GM10847 (cell line): ENCODE results near the gene MIA2.

ENCODE experiments used
- POLR2A ChIP-seq: IDR thresholded peaks from 2 replicates; pipeline ENCODE4 v1.6.1; 2011; ENCODE audit not compliant: insufficient read length; ENCODE audit errors: extremely low read depth

Gene MIA2

GRCh38 chr14:39228044-39228443 is 5.7 kb upstream of the MIA2 start:
- TF ChIP-seq POLR2A = no peak

- TF ChIP-seq POLR2A = no peak
Observed at GRCh38 chr14:39228509-39229221, 5.0 kb upstream of the MIA2 start.

DNA sequence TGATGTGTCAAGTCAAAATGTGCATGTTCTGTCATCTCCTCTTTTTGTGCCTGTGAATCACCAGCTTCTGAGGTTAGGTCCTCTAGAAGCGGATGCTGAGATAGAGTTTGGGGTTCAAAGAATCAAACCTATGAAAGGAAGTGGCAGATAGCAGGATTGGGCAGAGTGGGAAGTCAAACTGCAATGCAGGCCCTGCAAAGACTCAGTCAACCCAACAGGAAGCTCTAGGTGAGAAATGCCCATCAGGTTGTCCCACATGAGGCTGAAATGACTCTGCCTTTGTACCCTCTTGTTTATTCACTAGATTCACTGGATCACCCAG is 4.5 kb upstream of the MIA2 start:
- no peak for TF ChIP-seq POLR2A

- no peak for TF ChIP-seq POLR2A
Observed at GRCh38 chr14:39229601-39230110, 4.1 kb upstream of the MIA2 start.

DNA sequence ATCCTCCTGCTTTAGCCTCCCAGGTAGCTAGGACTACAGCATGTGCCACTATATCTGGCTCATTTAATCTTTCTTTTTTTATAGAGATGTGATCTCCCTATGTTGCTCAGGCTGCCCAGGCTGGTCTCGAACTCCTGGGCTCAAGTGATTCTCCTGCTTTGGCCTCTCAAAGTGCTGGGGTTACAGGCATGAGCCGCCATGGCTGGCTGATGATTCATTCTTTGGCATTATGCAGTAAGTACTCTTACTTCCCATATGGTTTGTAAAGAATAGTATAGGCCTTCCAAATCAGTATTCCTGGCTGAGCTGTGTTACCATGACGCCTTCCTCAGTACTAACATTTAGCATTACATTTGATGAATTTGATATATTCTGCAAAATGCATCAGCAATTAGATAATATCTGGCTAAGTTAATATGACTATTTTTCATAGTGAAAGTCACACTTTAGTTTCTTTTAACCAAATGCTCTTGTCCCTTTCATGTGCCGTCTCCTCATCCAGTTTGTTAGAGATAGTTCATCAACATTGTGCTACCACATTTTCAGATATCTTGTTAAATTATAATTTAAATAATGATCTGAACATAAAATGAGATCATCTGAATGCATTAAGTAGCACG is 3.2 kb upstream of the MIA2 start:
- no peak for TF ChIP-seq POLR2A

DNA sequence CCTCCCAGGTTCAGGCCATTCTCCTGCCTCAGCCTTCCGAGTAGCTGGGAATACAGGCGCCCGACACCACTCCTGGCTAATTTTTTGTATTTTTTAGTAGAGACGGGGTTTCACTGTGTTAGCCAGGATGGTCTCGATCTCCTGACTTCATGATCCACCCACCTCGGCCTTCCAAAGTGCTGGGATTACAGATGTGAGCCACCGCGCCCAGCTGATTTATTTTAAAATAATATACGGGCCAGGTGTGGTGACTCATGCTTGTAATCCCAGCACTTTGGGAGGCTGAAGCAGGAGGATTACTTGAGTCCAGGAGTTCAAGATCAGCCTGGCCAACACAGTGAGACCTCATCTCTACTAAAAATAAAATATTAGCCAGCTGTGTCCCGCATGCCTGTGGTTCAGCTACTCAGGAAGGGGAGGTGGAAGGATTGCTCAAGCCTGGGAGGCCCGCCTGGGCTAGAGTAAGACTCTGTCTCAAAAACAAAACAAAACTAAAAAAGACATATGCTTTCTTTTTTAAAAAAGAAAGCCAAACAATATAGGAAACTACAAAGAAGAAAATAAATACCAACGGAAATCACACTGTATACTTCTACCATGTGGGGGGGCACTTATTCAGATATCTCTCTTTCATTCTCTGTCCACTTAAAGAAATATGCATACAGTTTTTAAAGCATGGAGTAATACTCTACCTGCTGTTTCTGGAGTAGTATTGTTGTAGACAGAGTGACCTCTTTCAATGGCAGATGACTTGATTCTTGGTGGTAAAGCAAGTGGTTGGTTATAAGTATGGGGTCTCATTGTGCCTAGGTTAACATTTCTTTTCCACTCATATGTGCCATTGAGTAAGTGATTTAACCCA is 930 bp upstream of the MIA2 start:
- no peak for TF ChIP-seq POLR2A

DNA sequence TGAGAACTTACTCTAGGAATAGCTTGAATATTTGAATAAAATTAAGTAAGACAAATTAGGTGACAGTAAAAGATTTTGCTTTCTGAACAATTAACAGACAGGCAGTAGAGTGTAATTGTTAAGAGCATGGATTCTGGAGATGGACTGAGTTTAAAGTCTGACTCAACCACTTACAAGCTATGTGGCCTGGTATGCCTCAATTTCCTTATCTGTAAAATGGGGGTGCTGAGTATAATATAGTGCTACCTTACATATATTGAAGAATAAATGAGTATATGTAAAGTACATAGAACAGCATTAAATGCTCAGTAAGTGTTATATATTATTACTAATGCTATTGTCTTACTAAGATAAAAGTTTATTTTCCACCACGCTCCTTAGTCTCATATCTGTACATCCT is 7.1 kb downstream of the MIA2 start:
- TF ChIP-seq POLR2A = no peak

DNA sequence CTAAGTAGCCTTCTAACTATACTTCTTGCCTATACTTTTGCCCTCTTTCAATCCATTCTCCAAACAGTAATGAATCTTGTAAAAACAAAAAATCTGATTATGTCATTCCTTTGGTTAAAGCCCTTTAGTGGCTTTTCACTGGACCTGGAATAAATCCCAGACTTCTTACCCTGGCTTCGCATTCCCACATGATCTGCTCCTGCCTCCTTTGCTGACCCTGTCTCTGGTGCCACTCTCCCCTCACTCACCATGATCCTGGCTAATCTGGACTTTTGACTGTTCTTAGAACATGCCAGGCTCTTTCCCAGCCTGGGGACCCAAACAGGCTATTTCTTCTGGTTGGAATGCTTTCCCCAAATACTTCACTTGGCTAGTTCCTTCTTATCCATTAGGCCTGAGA is 7.9 kb downstream of the MIA2 start:
- no peak for TF ChIP-seq POLR2A

GRCh38 chr14:39243831-39244230 is 10.1 kb downstream of the MIA2 start:
- no peak for TF ChIP-seq POLR2A

DNA sequence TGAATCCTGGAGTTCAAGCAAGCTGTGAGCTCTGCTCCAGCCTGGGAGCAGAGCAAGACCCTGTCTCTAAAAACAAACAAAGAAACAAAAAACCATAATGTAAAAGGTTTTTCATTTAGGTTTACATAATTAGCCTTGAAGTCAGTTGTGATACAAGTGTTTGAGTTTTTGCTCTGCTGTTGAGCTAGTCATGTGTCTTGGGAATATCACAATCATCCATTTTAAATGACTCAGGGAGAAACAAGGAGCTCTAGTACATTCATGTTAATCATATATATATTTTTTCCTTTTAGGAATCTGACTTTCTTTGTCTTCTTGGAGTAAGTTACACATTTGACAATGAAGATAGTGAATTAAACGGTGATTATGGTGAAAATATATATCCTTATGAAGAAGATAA is 12.9 kb downstream of the MIA2 start:
- no peak for TF ChIP-seq POLR2A

DNA sequence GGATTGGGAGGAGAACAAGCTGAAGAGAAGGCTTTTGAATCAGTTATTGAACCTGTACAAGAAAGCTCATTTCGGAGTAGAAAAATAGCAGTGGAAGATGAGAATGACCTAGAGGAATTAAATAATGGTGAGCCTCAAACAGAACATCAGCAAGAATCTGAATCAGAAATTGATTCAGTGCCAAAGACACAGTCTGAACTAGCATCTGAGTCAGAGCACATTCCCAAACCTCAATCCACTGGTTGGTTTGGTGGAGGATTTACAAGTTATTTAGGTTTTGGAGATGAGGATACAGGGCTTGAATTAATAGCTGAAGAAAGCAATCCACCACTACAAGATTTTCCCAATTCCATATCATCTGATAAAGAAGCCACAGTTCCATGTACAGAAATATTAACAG is 13.5 kb downstream of the MIA2 start:
- TF ChIP-seq POLR2A = no peak

DNA sequence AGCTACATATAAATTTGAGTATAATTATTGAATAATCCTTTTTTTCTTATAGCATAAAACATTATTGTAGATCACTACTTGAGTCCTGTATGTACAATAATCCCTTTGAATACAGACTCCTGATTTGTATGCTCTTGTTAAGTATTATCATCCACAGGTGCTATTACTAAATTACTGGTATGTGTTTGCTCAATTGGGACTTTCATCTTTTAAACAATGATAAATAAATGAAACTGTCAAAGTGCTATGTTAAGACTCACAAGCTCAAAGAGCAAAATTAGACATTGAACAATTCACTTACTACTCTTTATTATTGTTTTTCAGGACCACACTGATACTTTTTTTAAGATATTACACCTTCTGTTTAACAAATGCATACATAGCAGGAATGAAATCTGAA is 17.8 kb downstream of the MIA2 start:
- TF ChIP-seq POLR2A = no peak

GRCh38 chr14:39258782-39259545 is 25.2 kb downstream of the MIA2 start:
- TF ChIP-seq POLR2A = no peak

GRCh38 chr14:39264057-39264456 is 30.3 kb downstream of the MIA2 start:
- no peak for TF ChIP-seq POLR2A

DNA sequence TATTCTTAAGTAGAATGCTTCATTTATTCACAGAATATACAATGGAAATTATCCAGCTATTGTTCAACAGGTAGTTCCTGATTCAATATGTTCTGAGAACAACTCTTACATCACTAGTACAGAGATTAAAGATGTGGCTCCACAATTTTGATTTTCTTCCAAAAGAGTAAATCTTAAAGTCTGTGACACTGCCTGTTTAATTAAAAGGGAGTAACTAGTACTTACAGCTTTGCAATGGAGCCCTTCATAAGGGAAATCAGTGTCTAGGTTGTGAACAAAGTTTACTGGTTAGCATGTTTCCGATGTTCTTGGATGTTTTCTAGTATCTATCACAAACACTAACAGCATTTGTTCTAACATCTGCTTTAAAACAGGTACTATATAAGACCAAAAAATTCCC is 30.8 kb downstream of the MIA2 start:
- no peak for TF ChIP-seq POLR2A
